ENCODE results near the gene GSTP1.
"Not testable (repeated sequence)": the region's sequence is repeated elsewhere in the genome, so short reads cannot be mapped to it uniquely, and the experiment has no call there.

GSTP1 gene

GRCh38 chr11:67616431-67617242, 33.0 kb downstream of the GSTP1 start:
- TF ChIP-seq, protein P1, sequence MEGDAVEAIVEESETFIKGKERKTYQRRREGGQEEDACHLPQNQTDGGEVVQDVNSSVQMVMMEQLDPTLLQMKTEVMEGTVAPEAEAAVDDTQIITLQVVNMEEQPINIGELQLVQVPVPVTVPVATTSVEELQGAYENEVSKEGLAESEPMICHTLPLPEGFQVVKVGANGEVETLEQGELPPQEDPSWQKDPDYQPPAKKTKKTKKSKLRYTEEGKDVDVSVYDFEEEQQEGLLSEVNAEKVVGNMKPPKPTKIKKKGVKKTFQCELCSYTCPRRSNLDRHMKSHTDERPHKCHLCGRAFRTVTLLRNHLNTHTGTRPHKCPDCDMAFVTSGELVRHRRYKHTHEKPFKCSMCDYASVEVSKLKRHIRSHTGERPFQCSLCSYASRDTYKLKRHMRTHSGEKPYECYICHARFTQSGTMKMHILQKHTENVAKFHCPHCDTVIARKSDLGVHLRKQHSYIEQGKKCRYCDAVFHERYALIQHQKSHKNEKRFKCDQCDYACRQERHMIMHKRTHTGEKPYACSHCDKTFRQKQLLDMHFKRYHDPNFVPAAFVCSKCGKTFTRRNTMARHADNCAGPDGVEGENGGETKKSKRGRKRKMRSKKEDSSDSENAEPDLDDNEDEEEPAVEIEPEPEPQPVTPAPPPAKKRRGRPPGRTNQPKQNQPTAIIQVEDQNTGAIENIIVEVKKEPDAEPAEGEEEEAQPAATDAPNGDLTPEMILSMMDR (IDR thresholded peaks at IDR 0.05; ENCODE audit: insufficient read depth, low read length, poor library complexity, severe bottlenecking) = no peak
- no peak overlapping the region for H3K4me3 ChIP-seq (replicated peaks; ENCODE audit: low read depth, low read length)

GRCh38 chr11:67617243-67617953, 33.8 kb downstream of the GSTP1 start:
- no peak overlapping the region for H3K4me3 ChIP-seq (replicated peaks; ENCODE audit: low read depth, low read length)
- H3K36me3 ChIP-seq (ENCODE audit: control insufficient read depth, insufficient read depth, low read length) = peaks cover 4% of the 10 kb centered on the region
- no peak for DNase-seq (ENCODE audit: extremely low read depth, insufficient read length)
- no peaks in the 10 kb centered on the region for H3K27me3 ChIP-seq (replicated peaks; ENCODE audit: control insufficient read depth, insufficient read depth, low read length)
- TF ChIP-seq, protein P1 (IDR thresholded peaks at IDR 0.05; ENCODE audit: insufficient read depth, low read length, poor library complexity, severe bottlenecking) = no peak

More at GRCh38 chr11:67616431-67617242, 33.0 kb downstream of the GSTP1 start:
- Histone ChIP-seq H3K27me3 (replicated peaks; ENCODE audit: control insufficient read depth, insufficient read depth, low read length) (no peaks in the 10 kb centered on the region), H3K36me3 (ENCODE audit: control insufficient read depth, insufficient read depth, low read length) (peaks cover 10% of the 10 kb centered on the region)
- DNase-seq (ENCODE audit: extremely low read depth, insufficient read length) = no peak

GRCh38 chr11:67618901-67619659, 35.5 kb downstream of the GSTP1 start:
- H3K4me3 ChIP-seq (replicated peaks; ENCODE audit: low read depth, low read length); DNase-seq (ENCODE audit: extremely low read depth, insufficient read length); H3K27me3 ChIP-seq (replicated peaks; ENCODE audit: control insufficient read depth, insufficient read depth, low read length); H3K36me3 ChIP-seq (ENCODE audit: control insufficient read depth, insufficient read depth, low read length): not testable (repeated sequence)

GRCh38 chr11:67619683-67620618, 36.3 kb downstream of the GSTP1 start:
- not testable (repeated sequence) for H3K27me3 ChIP-seq (replicated peaks; ENCODE audit: control insufficient read depth, insufficient read depth, low read length); DNase-seq (ENCODE audit: extremely low read depth, insufficient read length); H3K36me3 ChIP-seq (ENCODE audit: control insufficient read depth, insufficient read depth, low read length); H3K4me3 ChIP-seq (replicated peaks; ENCODE audit: low read depth, low read length)

GRCh38 chr11:67620621-67621020, 37.0 kb downstream of the GSTP1 start:
- not testable (repeated sequence) for DNase-seq (ENCODE audit: extremely low read depth, insufficient read length); H3K36me3 ChIP-seq (ENCODE audit: control insufficient read depth, insufficient read depth, low read length); H3K4me3 ChIP-seq (replicated peaks; ENCODE audit: low read depth, low read length); H3K27me3 ChIP-seq (replicated peaks; ENCODE audit: control insufficient read depth, insufficient read depth, low read length)

- not testable (repeated sequence) for H3K36me3 ChIP-seq (ENCODE audit: control insufficient read depth, insufficient read depth, low read length); H3K4me3 ChIP-seq (replicated peaks; ENCODE audit: low read depth, low read length); DNase-seq (ENCODE audit: extremely low read depth, insufficient read length); H3K27me3 ChIP-seq (replicated peaks; ENCODE audit: control insufficient read depth, insufficient read depth, low read length)
These were observed 38.3 kb downstream of the GSTP1 start for GRCh38 chr11:67621928-67622327.

DNA sequence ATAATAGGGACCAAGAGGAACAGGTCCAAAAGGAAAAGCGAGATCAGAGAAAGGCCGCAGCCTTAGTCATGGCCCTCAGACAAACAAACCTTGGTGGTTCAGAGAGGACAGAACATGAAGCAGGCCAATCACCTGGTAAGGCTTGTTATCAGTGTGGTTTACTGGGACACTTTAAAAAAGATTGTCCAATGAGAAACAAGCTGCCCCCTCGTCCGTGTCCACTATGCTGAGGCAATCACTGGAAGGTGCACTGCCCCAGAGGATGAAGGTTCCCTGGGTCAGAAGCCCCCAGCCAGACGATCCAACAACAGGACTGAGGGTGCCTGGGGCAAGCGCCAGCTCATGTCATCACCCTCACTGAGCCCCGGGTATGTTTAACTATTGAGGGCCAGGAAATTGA, 39.3 kb downstream of the GSTP1 start:
- not testable (repeated sequence) for H3K27me3 ChIP-seq (replicated peaks; ENCODE audit: control insufficient read depth, insufficient read depth, low read length); H3K36me3 ChIP-seq (ENCODE audit: control insufficient read depth, insufficient read depth, low read length); H3K4me3 ChIP-seq (replicated peaks; ENCODE audit: low read depth, low read length); DNase-seq (ENCODE audit: extremely low read depth, insufficient read length)

DNA sequence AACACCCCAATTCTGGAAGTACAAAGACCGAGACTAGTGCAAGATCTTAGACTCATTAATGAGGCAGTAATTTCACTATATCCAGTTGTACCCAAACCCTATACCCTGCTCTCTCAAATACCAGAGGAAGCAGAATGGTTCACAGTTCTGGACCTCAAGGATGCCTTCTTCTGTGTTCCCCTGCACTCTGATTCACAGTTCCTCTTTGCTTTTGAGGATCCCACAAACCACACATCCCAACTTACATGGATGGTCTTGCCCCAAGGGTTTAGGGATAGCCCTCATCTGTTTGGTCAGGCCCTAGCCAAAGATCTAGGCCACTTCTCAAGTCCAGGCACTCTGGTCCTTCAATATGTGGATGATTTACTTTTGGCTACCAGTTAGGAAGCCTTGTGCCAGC, 40.2 kb downstream of the GSTP1 start:
- not testable (repeated sequence) for H3K27me3 ChIP-seq (replicated peaks; ENCODE audit: control insufficient read depth, insufficient read depth, low read length); H3K36me3 ChIP-seq (ENCODE audit: control insufficient read depth, insufficient read depth, low read length); DNase-seq (ENCODE audit: extremely low read depth, insufficient read length); H3K4me3 ChIP-seq (replicated peaks; ENCODE audit: low read depth, low read length)

GRCh38 chr11:67626131-67626833, 42.7 kb downstream of the GSTP1 start:
- DNase-seq (ENCODE audit: extremely low read depth, insufficient read length); H3K36me3 ChIP-seq (ENCODE audit: control insufficient read depth, insufficient read depth, low read length); H3K27me3 ChIP-seq (replicated peaks; ENCODE audit: control insufficient read depth, insufficient read depth, low read length); H3K4me3 ChIP-seq (replicated peaks; ENCODE audit: low read depth, low read length): not testable (repeated sequence)

All from GM06990 (cell line).